HEK293 (cell line): ENCODE measurements around the gene PIK3R2.

Experiments
- CTCF ChIA-PET: fragments of 350-600 bp; formaldehyde crosslinking; extraction: SDS; loops from one replicate; lab custom pipeline; 2021; ENCODE audit warnings: antibody characterized with exemption; lab: Yijun Ruan, JAX
- POLR2A ChIA-PET: fragments of 300-600 bp; formaldehyde crosslinking; extraction: SDS; loops from one replicate; lab custom pipeline; 2020; ENCODE audit warnings: antibody characterized with exemption, inconsistent platforms; lab: Yijun Ruan, JAX
- H3K27ac ChIP-seq: fragments of 200-500 bp; sonication (Bioruptor generic); 2 replicates; pipeline ENCODE4 v1.5.1; 2014; ENCODE audit warnings: low read depth, low read length, control low read depth, inconsistent platforms; ENCODE audit errors: extremely low read depth
- H3K36me3 ChIP-seq, 2 experiments: fragments of 200-500 bp in 1 of 2; sonication (Bioruptor generic) in 1 of 2; 1 replicate in 1 of 2; 2 replicates in 1 of 2; pipeline ENCODE4 v1.5.1; 2014 to 2017; ENCODE audit warnings: inconsistent platforms in 2 of 2, low read length in 2 of 2; ENCODE audit not compliant: control insufficient read depth in 2 of 2, insufficient read depth in 1 of 2
- H3K4me1 ChIP-seq: fragments of 200-500 bp; sonication (Bioruptor generic); 2 replicates; pipeline ENCODE4 v1.5.1; 2014; ENCODE audit warnings: mild to moderate bottlenecking, low read length, inconsistent platforms; ENCODE audit not compliant: control insufficient read depth, insufficient read depth
- H3K4me3 ChIP-seq: 2 replicates; pipeline ENCODE4 v1.5.1; 2011; ENCODE audit warnings: low read depth, mild to moderate bottlenecking, control low read depth, low read length, moderate library complexity
- H3K9me3 ChIP-seq: fragments of 200-500 bp; sonication (Bioruptor generic); 2 replicates; pipeline ENCODE4 v1.5.1; 2014; ENCODE audit warnings: low read depth, low read length, inconsistent platforms; ENCODE audit not compliant: control insufficient read depth, insufficient read depth
- GLI4 ChIP-seq: fragments of 450-650 bp; formaldehyde crosslinking; IDR thresholded peaks from 2 replicates; pipeline ENCODE4 v1.5.1; 2016; ENCODE audit warnings: missing biosample characterization, missing genetic modification characterization
- GLIS1 ChIP-seq: fragments of 450-650 bp; formaldehyde crosslinking; IDR thresholded peaks from 2 replicates; pipeline ENCODE4 v1.5.1; 2016; ENCODE audit warnings: missing biosample characterization, missing genetic modification characterization
- KLF1 ChIP-seq: fragments of 450-650 bp; formaldehyde crosslinking; IDR thresholded peaks from 2 replicates; pipeline ENCODE4 v1.5.1; 2016; ENCODE audit warnings: missing biosample characterization, missing genetic modification characterization
- ZBTB7A ChIP-seq: fragments of 450-650 bp; formaldehyde crosslinking; IDR thresholded peaks from 2 replicates; pipeline ENCODE4 v1.5.1; 2016; ENCODE audit warnings: low read depth, missing biosample characterization, missing genetic modification characterization
- ZEB2 ChIP-seq: fragments of 450-650 bp; formaldehyde crosslinking; IDR thresholded peaks from 2 replicates; pipeline ENCODE4 v1.5.1; 2016; ENCODE audit warnings: missing biosample characterization, missing genetic modification characterization
- ZFHX2 ChIP-seq: fragments of 450-650 bp; formaldehyde crosslinking; conservative IDR thresholded peaks from 2 replicates; pipeline ENCODE4 v1.5.1; 2016; ENCODE audit warnings: missing biosample characterization, missing genetic modification characterization
- ZFP3 ChIP-seq: fragments of 450-650 bp; formaldehyde crosslinking; IDR thresholded peaks from 2 replicates; pipeline ENCODE4 v1.5.1; 2016; ENCODE audit warnings: low read depth, missing biosample characterization, missing genetic modification characterization
- ZFP37 ChIP-seq: fragments of 450-650 bp; formaldehyde crosslinking; IDR thresholded peaks from 2 replicates; pipeline ENCODE4 v1.5.1; 2016; ENCODE audit warnings: missing biosample characterization, missing genetic modification characterization
- ZFP69B ChIP-seq: fragments of 450-650 bp; formaldehyde crosslinking; IDR thresholded peaks from 2 replicates; pipeline ENCODE4 v1.5.1; 2016; ENCODE audit warnings: missing biosample characterization, missing genetic modification characterization
- ZNF10 ChIP-seq: fragments of 450-650 bp; formaldehyde crosslinking; IDR thresholded peaks from 2 replicates; pipeline ENCODE4 v1.5.1; 2017; ENCODE audit warnings: missing biosample characterization, missing genetic modification characterization
- ZNF350 ChIP-seq: fragments of 450-650 bp; formaldehyde crosslinking; IDR thresholded peaks from 2 replicates; pipeline ENCODE4 v1.5.0; 2017; ENCODE audit warnings: missing biosample characterization, mild to moderate bottlenecking, missing genetic modification characterization
- ZNF548 ChIP-seq: fragments of 450-650 bp; formaldehyde crosslinking; IDR thresholded peaks from 2 replicates; pipeline ENCODE4 v1.5.1; 2016; ENCODE audit warnings: missing biosample characterization, missing genetic modification characterization
- TF ChIP-seq, protein P1 (sequence below): fragments of 450-650 bp; formaldehyde crosslinking; IDR thresholded peaks from 2 replicates; pipeline ENCODE4 v1.5.1; 2016; ENCODE audit warnings: missing biosample characterization, missing genetic modification characterization
- TF ChIP-seq, protein P2 (sequence below): fragments of 450-650 bp; formaldehyde crosslinking; IDR thresholded peaks from 2 replicates; pipeline ENCODE4 v1.5.1; 2016; ENCODE audit warnings: missing biosample characterization, missing genetic modification characterization
- TF ChIP-seq, protein P3 (sequence below): fragments of 450-650 bp; formaldehyde crosslinking; IDR thresholded peaks from 2 replicates; pipeline ENCODE4 v1.5.1; 2016; ENCODE audit warnings: missing biosample characterization, missing genetic modification characterization
- TF ChIP-seq, protein P4 (sequence below): fragments of 450-650 bp; formaldehyde crosslinking; IDR thresholded peaks from 2 replicates; pipeline ENCODE4 v1.5.1; 2016; ENCODE audit warnings: missing biosample characterization, missing genetic modification characterization, low read depth
- TF ChIP-seq, protein P5 (sequence below): fragments of 450-650 bp; formaldehyde crosslinking; optimal IDR thresholded peaks from 2 replicates; pipeline ENCODE3; 2016; ENCODE audit warnings: missing biosample characterization, mild to moderate bottlenecking, missing genetic modification characterization
- TF ChIP-seq, protein P6 (sequence below): fragments of 450-650 bp; formaldehyde crosslinking; IDR thresholded peaks from 2 replicates; pipeline ENCODE4 v1.5.1; 2016; ENCODE audit warnings: missing biosample characterization, missing genetic modification characterization
- TF ChIP-seq, protein P7 (sequence below): fragments of 450-650 bp; formaldehyde crosslinking; IDR thresholded peaks from 2 replicates; pipeline ENCODE4 v1.5.1; 2016; ENCODE audit warnings: missing biosample characterization, missing genetic modification characterization

PIK3R2 gene

DNA sequence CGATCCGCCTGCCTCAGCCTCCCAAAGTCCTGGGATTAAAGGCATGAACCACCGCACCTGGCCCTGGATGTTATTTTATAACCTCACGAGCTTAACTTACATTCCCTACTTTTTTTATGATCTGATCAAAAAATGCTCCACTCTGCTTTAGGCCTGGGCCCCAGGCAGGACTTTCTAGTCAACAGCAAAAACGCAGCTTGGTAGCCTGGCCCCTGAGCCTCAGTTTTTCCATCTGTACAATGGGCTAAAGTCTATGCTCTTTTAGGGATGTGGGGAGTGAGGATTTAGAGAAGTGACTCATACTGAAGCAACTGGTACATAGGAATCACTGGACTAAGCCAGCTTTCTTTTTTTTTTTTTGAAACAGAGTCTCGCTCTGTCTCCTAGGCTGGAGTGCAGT lies 11.9 kb upstream of the PIK3R2 start (continued):
- no peak for TF ChIP-seq ZBTB7A (tag by site-specific recombination)
- TF ChIP-seq, protein P1, sequence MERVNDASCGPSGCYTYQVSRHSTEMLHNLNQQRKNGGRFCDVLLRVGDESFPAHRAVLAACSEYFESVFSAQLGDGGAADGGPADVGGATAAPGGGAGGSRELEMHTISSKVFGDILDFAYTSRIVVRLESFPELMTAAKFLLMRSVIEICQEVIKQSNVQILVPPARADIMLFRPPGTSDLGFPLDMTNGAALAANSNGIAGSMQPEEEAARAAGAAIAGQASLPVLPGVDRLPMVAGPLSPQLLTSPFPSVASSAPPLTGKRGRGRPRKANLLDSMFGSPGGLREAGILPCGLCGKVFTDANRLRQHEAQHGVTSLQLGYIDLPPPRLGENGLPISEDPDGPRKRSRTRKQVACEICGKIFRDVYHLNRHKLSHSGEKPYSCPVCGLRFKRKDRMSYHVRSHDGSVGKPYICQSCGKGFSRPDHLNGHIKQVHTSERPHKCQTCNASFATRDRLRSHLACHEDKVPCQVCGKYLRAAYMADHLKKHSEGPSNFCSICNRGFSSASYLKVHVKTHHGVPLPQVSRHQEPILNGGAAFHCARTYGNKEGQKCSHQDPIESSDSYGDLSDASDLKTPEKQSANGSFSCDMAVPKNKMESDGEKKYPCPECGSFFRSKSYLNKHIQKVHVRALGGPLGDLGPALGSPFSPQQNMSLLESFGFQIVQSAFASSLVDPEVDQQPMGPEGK (tag by site-specific recombination) = no peak
- TF ChIP-seq, all 188 proteins: peak for 0

DNA sequence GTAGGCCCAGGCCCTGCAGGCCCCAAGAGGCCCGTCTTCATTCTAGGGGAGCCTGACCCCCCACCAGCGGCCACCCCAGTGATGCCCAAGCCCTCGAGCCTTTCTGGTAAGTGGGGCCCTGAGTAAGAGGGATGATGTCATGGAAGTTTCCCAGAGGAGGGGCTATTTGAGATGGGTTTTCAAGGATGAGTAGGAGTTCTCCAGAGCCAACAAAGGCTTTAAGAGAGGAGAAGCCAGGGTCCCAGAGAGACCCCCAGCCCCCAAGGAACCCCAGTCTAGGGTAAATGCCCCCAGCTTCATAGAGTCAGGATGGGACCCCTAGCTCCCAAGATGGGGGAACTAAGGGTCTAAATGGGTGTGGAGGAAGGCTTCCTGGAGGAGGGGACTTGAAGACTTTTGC lies 9.1 kb upstream of the PIK3R2 start:
- CTCF ChIA-PET = interaction anchor here (0.6 to 0.8 kb wide), 2 partner anchors 20 to 31 kb away, joined by 3 to 4 read pairs; no protein-coding TSS in a partner anchor
- Histone ChIP-seq H3K9me3 (no peaks in the 10 kb centered on the region), H3K4me3 (no peak overlapping the region), H3K27ac (no peak overlapping the region), H3K36me3 (peaks cover 0 to 41% of the 10 kb centered on the region in 2 experiments; a peak in 2 of 3 replicates), H3K4me1 (no peaks in the 10 kb centered on the region)
- POLR2A ChIA-PET = no interaction called here
- no peak for TF ChIP-seq KLF1
- TF ChIP-seq GLIS1 = peak; percentile 69
- peak; percentile 94 for TF ChIP-seq ZFP3 (tag by site-specific recombination)
- TF ChIP-seq, protein P2, sequence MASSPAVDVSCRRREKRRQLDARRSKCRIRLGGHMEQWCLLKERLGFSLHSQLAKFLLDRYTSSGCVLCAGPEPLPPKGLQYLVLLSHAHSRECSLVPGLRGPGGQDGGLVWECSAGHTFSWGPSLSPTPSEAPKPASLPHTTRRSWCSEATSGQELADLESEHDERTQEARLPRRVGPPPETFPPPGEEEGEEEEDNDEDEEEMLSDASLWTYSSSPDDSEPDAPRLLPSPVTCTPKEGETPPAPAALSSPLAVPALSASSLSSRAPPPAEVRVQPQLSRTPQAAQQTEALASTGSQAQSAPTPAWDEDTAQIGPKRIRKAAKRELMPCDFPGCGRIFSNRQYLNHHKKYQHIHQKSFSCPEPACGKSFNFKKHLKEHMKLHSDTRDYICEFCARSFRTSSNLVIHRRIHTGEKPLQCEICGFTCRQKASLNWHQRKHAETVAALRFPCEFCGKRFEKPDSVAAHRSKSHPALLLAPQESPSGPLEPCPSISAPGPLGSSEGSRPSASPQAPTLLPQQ (tag by site-specific recombination) = peak; percentile 47; the same call in 1 of the 2 replicates

DNA sequence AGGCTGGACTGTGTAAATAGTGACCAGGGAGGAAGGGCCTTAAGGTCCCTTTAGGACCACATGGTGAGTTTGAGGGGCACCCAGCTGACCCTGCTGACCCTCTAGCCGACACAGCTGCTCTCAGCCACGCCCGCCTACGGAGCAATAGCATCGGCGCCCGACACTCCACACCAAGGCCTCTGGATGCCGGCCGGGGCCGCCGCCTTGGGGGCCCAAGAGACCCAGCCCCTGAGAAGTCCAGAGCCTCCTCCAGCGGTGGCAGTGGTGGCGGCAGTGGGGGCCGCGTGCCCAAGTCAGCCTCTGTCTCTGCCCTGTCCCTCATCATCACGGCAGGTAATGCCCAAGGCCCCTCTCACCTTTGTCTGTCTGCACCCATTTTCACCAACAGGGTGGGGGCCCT lies 8.6 kb upstream of the PIK3R2 start:
- Histone ChIP-seq H3K4me1 (no peaks in the 10 kb centered on the region), H3K9me3 (no peaks in the 10 kb centered on the region), H3K27ac (no peak overlapping the region), H3K4me3 (no peak overlapping the region), H3K36me3 (peaks cover 0 to 42% of the 10 kb centered on the region in 2 experiments; a peak in 2 of 3 replicates)
- TF ChIP-seq GLI4 (no peak), ZFP37 (tag by site-specific recombination) (no peak), ZNF350 (tag by site-specific recombination) (no peak), ZEB2 (tag by site-specific recombination) (no peak), ZNF10 (tag by site-specific recombination) (no peak), ZFHX2 (tag by site-specific recombination) (no peak), ZNF548 (tag by site-specific recombination) (no peak), ZFP69B (no peak)
- TF ChIP-seq, protein P3, sequence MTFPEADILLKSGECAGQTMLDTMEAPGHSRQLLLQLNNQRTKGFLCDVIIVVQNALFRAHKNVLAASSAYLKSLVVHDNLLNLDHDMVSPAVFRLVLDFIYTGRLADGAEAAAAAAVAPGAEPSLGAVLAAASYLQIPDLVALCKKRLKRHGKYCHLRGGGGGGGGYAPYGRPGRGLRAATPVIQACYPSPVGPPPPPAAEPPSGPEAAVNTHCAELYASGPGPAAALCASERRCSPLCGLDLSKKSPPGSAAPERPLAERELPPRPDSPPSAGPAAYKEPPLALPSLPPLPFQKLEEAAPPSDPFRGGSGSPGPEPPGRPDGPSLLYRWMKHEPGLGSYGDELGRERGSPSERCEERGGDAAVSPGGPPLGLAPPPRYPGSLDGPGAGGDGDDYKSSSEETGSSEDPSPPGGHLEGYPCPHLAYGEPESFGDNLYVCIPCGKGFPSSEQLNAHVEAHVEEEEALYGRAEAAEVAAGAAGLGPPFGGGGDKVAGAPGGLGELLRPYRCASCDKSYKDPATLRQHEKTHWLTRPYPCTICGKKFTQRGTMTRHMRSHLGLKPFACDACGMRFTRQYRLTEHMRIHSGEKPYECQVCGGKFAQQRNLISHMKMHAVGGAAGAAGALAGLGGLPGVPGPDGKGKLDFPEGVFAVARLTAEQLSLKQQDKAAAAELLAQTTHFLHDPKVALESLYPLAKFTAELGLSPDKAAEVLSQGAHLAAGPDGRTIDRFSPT (tag by site-specific recombination) = no peak
- TF ChIP-seq, protein P4, sequence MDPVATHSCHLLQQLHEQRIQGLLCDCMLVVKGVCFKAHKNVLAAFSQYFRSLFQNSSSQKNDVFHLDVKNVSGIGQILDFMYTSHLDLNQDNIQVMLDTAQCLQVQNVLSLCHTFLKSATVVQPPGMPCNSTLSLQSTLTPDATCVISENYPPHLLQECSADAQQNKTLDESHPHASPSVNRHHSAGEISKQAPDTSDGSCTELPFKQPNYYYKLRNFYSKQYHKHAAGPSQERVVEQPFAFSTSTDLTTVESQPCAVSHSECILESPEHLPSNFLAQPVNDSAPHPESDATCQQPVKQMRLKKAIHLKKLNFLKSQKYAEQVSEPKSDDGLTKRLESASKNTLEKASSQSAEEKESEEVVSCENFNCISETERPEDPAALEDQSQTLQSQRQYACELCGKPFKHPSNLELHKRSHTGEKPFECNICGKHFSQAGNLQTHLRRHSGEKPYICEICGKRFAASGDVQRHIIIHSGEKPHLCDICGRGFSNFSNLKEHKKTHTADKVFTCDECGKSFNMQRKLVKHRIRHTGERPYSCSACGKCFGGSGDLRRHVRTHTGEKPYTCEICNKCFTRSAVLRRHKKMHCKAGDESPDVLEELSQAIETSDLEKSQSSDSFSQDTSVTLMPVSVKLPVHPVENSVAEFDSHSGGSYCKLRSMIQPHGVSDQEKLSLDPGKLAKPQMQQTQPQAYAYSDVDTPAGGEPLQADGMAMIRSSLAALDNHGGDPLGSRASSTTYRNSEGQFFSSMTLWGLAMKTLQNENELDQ (tag by site-specific recombination) = no peak
- TF ChIP-seq, protein P5, sequence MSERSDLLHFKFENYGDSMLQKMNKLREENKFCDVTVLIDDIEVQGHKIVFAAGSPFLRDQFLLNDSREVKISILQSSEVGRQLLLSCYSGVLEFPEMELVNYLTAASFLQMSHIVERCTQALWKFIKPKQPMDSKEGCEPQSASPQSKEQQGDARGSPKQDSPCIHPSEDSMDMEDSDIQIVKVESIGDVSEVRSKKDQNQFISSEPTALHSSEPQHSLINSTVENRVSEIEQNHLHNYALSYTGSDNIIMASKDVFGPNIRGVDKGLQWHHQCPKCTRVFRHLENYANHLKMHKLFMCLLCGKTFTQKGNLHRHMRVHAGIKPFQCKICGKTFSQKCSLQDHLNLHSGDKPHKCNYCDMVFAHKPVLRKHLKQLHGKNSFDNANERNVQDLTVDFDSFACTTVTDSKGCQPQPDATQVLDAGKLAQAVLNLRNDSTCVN (tag by site-specific recombination) = no peak
- TF ChIP-seq, protein P6, sequence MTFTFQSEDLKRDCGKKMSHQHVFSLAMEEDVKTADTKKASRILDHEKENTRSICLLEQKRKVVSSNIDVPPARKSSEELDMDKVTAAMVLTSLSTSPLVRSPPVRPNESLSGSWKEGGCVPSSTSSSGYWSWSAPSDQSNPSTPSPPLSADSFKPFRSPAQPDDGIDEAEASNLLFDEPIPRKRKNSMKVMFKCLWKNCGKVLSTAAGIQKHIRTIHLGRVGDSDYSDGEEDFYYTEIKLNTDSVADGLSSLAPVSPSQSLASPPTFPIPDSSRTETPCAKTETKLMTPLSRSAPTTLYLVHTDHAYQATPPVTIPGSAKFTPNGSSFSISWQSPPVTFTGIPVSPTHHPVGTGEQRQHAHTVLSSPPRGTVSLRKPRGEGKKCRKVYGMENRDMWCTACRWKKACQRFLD (tag by site-specific recombination) = no peak
- TF ChIP-seq, protein P7, sequence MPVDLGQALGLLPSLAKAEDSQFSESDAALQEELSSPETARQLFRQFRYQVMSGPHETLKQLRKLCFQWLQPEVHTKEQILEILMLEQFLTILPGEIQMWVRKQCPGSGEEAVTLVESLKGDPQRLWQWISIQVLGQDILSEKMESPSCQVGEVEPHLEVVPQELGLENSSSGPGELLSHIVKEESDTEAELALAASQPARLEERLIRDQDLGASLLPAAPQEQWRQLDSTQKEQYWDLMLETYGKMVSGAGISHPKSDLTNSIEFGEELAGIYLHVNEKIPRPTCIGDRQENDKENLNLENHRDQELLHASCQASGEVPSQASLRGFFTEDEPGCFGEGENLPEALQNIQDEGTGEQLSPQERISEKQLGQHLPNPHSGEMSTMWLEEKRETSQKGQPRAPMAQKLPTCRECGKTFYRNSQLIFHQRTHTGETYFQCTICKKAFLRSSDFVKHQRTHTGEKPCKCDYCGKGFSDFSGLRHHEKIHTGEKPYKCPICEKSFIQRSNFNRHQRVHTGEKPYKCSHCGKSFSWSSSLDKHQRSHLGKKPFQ (tag by site-specific recombination) = no peak
- ChIA-PET CTCF (interaction anchor here (0.6 to 0.8 kb wide), 2 partner anchors 19 to 31 kb away, joined by 3 to 4 read pairs; no protein-coding TSS in a partner anchor), POLR2A (no interaction called here)
